ENCODE results near the gene GRID1.

- TF ChIP-seq, protein P1, sequence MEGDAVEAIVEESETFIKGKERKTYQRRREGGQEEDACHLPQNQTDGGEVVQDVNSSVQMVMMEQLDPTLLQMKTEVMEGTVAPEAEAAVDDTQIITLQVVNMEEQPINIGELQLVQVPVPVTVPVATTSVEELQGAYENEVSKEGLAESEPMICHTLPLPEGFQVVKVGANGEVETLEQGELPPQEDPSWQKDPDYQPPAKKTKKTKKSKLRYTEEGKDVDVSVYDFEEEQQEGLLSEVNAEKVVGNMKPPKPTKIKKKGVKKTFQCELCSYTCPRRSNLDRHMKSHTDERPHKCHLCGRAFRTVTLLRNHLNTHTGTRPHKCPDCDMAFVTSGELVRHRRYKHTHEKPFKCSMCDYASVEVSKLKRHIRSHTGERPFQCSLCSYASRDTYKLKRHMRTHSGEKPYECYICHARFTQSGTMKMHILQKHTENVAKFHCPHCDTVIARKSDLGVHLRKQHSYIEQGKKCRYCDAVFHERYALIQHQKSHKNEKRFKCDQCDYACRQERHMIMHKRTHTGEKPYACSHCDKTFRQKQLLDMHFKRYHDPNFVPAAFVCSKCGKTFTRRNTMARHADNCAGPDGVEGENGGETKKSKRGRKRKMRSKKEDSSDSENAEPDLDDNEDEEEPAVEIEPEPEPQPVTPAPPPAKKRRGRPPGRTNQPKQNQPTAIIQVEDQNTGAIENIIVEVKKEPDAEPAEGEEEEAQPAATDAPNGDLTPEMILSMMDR (IDR thresholded peaks at IDR 0.05): no peak
- TF ChIP-seq EP300 (IDR thresholded peaks at IDR 0.05; ENCODE audit: low read depth) (no peak), POLR2A (IDR thresholded peaks at IDR 0.05) (no peak), POLR2AphosphoS5 (IDR thresholded peaks at IDR 0.05) (no peak)
These were observed 502.4 kb downstream of the GRID1 start for GRCh38 chr10:85864173-85864549.
